ENCODE data around the gene TBC1D9.

- TF ChIP-seq CTCF (IDR thresholded peaks at IDR 0.05): no peak
- no peak for TF ChIP-seq POLR2A (IDR thresholded peaks at IDR 0.05)
These were observed 101.7 kb downstream of the TBC1D9 start for GRCh38 chr4:140654495-140654814.
